Fibroblast of gingiva (primary cell): ENCODE measurements around the gene PLK5.
A peak's percentile ranks its signal among the peaks of the same experiment; 100 is the strongest.
"Not testable (repeated sequence)": the region's sequence is repeated elsewhere in the genome, so short reads cannot be mapped to it uniquely, and the experiment has no call there.

ENCODE experiments used
- DNase-seq: peaks from one replicate; pipeline ENCODE4 v3.0.0-alpha.2; 2011; ENCODE audit warnings: low read depth

Gene PLK5

GRCh38 chr19:1507763-1508506, 15.9 kb upstream of the PLK5 start:
- DNase-seq = peak; percentile 96

GRCh38 chr19:1508507-1508856, 15.4 kb upstream of the PLK5 start:
- no peak for DNase-seq

GRCh38 chr19:1509602-1510441, 14.1 kb upstream of the PLK5 start:
- no peak for DNase-seq

- DNase-seq = no peak
These were observed 13.5 kb upstream of the PLK5 start for GRCh38 chr19:1510442-1510806.

- no peak for DNase-seq
These were observed 13.1 kb upstream of the PLK5 start for GRCh38 chr19:1510807-1511206.

- DNase-seq = no peak
These were observed 12.3 kb upstream of the PLK5 start for GRCh38 chr19:1511318-1512317.

- peak; percentile 54 for DNase-seq
These were observed 11.0 kb upstream of the PLK5 start, which contains the start of gene ADAMTSL5 for GRCh38 chr19:1512671-1513498. Gene ADAMTSL5, minus strand, starts transcription at chr19:1513019. Its CDS starts 2,076 bp downstream, at chr19:1510943.

- DNase-seq = peak; percentile 27
These were observed 10.2 kb upstream of the PLK5 start for GRCh38 chr19:1513499-1514294.

GRCh38 chr19:1514295-1514661, 9.6 kb upstream of the PLK5 start:
- no peak for DNase-seq

GRCh38 chr19:1514986-1515721, 8.7 kb upstream of the PLK5 start:
- DNase-seq = no peak

- no peak for DNase-seq
These were observed 7.5 kb upstream of the PLK5 start for GRCh38 chr19:1516395-1516753.

- DNase-seq = no peak
These were observed 5.4 kb upstream of the PLK5 start for GRCh38 chr19:1518471-1518870.

- not testable (repeated sequence) for DNase-seq
These were observed 4.1 kb upstream of the PLK5 start for GRCh38 chr19:1519802-1520201.

- DNase-seq = no peak
These were observed 3.6 kb upstream of the PLK5 start for GRCh38 chr19:1520203-1520780.

- DNase-seq = no peak
These were observed 2.2 kb upstream of the PLK5 start for GRCh38 chr19:1521636-1522035.

- no peak for DNase-seq
These were observed 1.8 kb upstream of the PLK5 start for GRCh38 chr19:1522061-1522460.

- DNase-seq = no peak
These were observed 1.0 kb upstream of the PLK5 start for GRCh38 chr19:1522838-1523237.

GRCh38 chr19:1524287-1524971, 552 bp downstream of the PLK5 start:
- no peak for DNase-seq

- no peak for DNase-seq
These were observed 1.1 kb downstream of the PLK5 start for GRCh38 chr19:1524972-1525325.
